ENCODE data around the gene TRPM3. TPM values are rescaled to one million over a fixed set of nuclear protein-coding genes. Genes with fewer than 3 reads are reported as not detected.

Gene TRPM3
- total RNA-seq, 1 donor from 2014 or later = 0.38 TPM

DNA sequence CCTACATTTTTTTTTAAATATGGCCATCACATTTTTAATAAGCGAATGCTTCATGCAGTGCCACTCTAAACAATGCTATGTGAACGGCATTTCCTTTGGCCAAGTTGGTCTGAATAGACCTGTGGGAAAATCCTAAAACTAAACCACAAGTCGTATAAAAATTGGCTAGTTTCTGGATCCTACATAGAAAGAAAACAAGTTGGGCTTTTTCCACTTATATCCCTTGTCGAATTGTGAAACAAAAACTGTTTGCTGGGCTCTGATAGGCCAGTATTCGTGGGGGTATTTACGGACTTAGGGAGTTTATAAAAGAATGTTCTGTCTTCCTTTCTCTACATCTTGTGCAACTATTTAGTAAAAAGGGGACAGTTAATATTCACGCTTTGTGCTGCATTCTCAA, 553.9 kb downstream of the TRPM3 start:
- DNase-seq (ENCODE audit: low spot score) (no peak), ATAC-seq (no peak)

DNA sequence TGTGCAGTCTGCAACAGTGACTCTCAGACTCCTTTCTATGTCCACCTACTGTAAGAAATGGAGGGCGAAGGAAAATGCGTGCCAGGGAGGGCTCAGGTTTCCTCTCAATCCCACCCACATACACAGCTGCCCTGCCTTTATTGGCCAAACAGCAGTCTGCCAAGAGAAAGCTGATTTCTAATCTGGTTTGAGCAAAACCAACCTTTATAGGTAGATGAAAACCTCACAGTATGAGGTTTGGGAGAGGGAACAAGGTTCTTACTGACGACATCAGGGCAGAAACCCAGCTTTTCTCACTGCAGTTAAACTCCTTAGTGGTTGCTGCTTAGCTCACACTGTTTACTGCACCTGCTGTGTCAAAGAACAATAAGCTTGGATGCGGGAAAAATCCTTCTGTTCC, 554.7 kb downstream of the TRPM3 start:
- DNase-seq (ENCODE audit: low spot score) (no peak), ATAC-seq (no peak)

GRCh38 chr9:70566066-70566465, 555.4 kb downstream of the TRPM3 start:
- ATAC-seq = no peak

DNA sequence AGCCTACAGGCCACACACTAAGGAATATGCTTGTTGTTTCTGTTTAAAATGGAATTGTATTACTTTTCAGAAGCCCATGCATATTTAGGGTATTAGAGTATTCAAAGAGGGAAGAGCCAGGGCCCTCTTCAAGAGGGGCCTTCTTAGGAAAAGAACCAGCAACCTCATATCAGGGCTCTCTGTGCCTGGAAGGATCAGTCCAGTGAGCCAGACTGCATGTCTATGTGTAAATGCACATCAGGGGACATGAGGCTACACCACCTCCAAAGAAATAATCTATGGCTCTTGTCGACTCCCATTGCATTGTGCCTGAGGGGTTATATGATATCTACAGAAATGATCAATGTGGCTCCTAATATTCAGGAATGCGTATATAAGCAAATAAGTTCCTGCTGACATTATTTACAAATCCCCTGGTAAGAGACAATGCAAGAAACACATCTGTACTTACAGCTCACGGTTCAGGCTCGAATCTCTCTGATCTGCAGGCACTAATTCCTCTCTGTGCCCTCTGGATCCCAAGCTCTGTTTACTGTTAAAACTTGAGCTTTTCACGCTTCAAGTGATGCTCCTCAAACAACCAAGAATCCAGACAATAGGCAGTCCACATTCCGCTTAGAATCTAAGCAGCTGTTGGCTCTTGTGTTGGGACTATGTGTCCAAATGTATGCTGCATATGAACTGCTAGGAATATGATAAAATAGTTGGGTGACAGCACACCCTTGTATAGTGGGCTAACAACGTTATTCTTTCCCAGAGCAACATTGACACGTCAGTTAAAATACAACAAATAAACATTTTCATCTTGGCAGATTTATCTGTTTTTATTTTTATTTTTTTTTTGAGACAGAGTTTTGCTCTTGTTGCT, 556.7 kb downstream of the TRPM3 start:
- no peak for ATAC-seq
- DNase-seq (ENCODE audit: low spot score) = no peak

More at GRCh38 chr9:70566066-70566465, 555.4 kb downstream of the TRPM3 start:
- no peak for DNase-seq (ENCODE audit: low spot score)

- DNase-seq (ENCODE audit: low spot score) = no peak
- ATAC-seq = peak; percentile 27
Measured at GRCh38 chr9:70563431-70564204, 557.8 kb downstream of the TRPM3 start.

GRCh38 chr9:70563010-70563409, 558.4 kb downstream of the TRPM3 start:
- ATAC-seq (no peak), DNase-seq (ENCODE audit: low spot score) (no peak)

DNA sequence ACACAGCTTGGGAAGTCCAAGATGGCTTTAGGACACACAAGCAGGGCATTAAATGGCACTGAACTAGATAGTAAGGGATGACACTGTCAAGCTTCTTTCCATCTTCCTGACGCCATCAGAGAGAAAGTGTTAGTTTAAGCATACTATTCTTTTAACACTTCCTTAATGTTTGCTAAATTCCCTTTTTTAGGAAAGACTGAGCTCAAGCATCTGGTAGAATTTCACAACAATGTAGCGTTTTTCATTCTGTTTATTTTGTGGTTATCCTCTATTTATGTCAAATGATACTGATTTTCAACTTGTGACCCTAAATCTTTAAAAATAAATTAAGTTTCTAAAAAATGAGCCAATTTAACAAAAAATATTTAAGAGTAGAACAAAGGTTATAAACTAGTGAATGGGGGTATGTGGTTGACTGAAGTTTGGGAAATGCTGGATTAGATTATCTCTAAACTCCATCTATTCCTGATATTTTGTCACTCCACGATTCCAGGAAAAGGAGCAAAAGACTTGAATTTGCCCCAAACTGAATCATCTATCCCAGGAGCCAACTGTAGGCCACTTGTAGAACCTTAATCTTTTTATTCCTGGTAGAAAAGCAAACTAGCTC, 559.5 kb downstream of the TRPM3 start:
- ATAC-seq = no peak
- DNase-seq (ENCODE audit: low spot score) = no peak

DNA sequence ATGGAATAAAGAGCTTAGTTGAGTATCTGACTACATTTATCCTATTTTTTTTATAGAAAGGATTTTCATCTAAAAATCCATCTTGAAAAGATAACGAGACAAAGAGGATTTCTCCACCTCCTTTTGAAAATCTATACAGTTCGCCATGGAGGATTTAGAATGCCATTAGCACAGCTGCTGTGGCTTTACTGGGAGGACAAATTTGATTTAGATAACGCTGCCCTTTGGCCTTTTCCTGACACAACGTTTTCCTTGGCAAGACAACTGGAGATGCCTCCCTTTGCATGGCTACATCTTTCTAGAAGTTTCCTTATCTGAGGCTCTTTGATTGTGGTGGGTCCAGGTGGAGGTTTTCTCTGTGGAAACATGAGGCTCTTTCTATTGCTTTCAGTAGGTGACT, 560.3 kb downstream of the TRPM3 start:
- DNase-seq (ENCODE audit: low spot score) (no peak), ATAC-seq (no peak)

DNA sequence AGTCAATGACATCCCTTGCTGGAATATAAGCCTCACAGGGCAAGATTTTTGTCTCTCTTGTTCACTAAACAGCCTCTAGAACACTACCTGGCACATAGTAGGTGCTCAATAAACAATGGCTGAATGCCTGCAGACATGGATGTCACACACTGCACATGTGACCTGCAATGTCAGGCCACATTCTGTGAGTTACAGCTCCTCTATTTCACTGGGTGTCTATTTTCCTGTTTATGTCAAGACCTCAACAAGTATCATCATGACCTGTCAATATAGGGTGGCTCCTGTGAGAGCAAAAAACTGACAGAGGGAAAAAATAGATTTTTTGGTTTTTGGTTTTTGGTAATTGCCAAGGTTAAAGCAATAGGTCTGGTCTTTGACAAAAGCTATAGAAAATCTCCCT, 562.3 kb downstream of the TRPM3 start:
- no peak for ATAC-seq
- DNase-seq (ENCODE audit: low spot score) = no peak

DNA sequence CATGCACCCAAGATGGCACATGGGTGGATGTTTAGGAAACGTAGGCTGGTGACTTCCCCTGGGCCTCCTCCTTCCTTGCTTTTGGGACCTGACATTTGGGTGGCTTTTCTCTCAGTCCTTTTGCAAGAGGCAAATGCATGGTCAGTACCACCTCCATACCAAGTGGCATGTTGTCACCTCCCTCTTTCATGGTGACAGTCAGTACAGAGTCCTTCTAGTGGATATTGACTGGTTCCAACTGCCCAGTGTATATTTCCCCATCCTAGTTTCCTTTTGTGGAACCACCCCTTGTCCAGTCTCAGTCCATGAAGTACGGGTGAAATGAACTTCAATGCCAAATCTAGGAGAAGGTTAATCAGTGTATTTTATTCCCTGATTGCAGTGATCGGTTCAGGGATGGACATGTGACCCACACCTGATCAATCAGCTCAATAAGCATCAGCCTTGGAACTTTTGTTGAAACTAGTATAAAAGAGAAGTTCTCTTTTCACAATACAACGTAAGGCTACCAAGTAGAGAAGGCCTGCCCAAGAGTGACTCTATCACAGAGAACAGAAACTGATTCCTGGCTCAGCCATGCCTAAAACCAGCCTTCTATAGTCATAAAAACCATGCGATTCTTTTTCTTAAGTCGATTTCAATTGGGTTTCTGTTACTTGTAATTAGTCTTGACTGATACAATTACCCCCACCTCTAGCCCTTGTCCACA, 563.6 kb downstream of the TRPM3 start:
- no peak for DNase-seq (ENCODE audit: low spot score)
- no peak for ATAC-seq

DNA sequence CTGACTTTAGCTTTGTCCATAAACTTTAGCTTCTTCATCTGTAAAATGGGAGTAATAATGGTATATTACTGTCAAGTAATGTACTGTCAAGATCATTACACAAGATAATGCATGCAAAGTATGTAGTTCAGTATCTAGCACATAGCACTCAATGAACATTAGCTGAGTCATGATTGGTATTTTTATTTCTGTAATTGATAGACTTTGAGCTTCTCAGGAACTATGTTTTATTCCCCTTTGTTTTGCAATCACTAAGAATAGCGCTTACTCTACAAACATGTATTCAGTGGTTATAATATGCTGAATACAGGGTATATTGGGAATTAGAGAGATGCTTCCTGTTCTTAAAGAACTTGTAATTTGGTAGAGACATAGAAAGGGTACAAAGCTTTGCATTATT, 564.6 kb downstream of the TRPM3 start:
- no peak for ATAC-seq

DNA sequence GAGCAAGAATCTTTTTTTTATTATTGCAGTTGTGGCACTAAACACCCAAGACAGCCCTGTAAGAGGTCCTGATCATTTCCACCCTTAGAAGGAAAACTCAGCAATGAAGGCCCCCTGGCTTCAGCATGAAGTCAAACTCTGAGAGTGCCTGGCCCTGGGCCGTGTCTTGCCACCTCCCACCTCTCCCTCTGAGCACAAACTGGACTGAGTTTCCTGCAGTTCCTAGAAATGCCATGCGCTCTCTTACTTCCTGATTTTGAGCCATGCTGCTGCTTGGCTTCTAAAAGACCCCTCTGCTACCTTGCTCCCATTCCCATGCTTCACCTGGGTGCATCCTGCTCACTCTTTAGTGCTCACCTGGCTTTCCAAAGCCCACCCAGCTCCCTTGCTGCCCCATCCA, 566.5 kb downstream of the TRPM3 start:
- ATAC-seq = no peak
- DNase-seq (ENCODE audit: low spot score) = no peak

More for the DNA sequence above, 564.6 kb downstream of the TRPM3 start:
- DNase-seq (ENCODE audit: low spot score) = no peak

DNA sequence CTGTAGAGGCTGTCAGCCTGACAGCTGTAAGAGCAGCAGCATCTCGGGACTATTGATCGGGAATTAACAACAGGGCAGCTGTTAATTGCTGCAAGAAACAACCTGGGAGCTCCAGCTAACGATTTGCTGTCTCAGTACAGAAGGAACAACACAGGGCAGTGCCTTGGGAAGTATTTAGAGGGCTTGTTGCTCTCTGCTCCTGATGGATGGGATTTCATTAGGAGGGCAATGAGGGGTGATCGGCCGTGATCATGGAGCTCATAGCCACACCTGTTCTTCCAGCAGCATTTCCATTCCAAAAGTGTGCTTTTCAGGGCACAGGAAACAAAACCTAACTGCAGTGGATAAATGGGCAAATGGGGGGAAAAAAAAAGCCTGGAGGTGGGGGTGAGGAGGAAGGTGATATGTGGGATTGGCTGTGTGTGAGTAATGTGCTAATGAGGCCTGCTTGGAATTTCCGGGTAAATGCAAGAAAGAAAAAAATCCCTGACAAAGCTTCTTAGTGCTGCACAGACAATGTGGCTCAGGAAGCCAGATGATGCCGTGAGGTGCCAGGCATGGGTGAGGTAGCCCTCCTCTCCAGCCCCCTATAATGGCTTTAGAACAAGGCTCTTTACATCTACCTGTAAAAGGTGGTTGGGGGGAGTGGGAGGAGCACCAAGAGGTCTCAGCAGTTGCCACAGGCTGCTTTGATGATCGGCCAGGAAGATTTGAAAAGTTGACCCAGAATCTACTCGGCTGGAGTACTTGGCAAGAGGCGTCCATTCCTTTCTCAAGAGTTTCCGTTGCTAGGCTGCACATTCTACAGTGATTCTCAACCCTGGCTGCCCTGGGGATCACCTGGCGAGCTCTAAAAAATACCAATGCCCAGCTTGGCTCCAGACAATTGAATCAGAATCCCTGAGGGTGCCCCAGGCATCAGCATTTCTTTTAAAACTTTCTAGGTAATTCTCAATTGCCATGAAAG, 567.4 kb downstream of the TRPM3 start:
- DNase-seq (ENCODE audit: low spot score) (no peak), ATAC-seq (no peak)

- ATAC-seq (no peak), DNase-seq (ENCODE audit: low spot score) (no peak)
Measured at GRCh38 chr9:70552561-70552960, 568.9 kb downstream of the TRPM3 start.

GRCh38 chr9:70551801-70552200, 569.6 kb downstream of the TRPM3 start:
- DNase-seq (ENCODE audit: low spot score) (no peak), ATAC-seq (no peak)

- no peak for ATAC-seq
Measured at GRCh38 chr9:70551396-70551795, 570.0 kb downstream of the TRPM3 start.

GRCh38 chr9:70549926-70550325, 571.5 kb downstream of the TRPM3 start:
- DNase-seq (ENCODE audit: low spot score) (no peak), ATAC-seq (no peak)

More at GRCh38 chr9:70551396-70551795, 570.0 kb downstream of the TRPM3 start:
- no peak for DNase-seq (ENCODE audit: low spot score)

DNA sequence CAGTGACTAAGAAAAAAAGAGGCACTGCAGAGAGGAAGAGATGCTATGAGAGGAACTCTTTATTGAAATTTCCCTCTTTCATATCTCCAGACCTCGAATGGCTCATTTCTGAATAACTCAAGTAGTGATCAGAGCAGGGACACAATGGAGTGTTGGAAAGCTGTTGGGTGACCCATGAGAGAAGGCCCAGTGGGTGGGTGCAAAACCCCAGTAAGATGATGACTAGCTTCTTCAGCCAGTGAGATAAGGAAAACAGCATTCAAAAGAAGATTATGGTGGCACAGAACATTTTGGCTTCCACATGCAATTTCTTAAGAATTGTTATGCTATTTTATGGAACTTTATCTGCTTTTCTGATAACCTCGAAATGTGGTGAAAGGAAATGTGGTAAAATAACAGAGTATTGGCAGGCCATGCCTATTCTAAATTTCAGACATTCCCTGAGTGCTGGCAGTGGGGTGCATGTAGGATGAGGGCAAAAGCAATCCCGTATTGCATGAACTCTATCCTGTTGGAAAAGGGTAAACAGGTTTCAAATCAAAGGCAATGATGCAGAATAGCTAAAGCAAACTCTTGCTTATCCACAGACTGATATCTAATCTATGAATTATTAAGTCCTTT, 579.0 kb downstream of the TRPM3 start:
- DNase-seq (ENCODE audit: low spot score) = no peak

GRCh38 chr9:70540016-70540415, 581.4 kb downstream of the TRPM3 start:
- DNase-seq (ENCODE audit: low spot score) = no peak
- no peak for ATAC-seq

More for the DNA sequence above, 579.0 kb downstream of the TRPM3 start:
- ATAC-seq = no peak

Data from left lobe of liver (tissue), 2 donors.